Astrocyte of the spinal cord (primary cell): ENCODE data around the gene SLC26A9.

Experiments used
- DNase-seq: peaks from one replicate; pipeline ENCODE4 v3.0.0; 2011; ENCODE audit warnings: low read depth, low spot score
- H3K4me3 ChIP-seq: 2 replicates; pipeline ENCODE4 v1.5.1; 2011; ENCODE audit warnings: low read depth, mild to moderate bottlenecking, low read length, moderate library complexity
- CTCF ChIP-seq: IDR thresholded peaks from 2 replicates; pipeline ENCODE4 v1.5.1; 2012; ENCODE audit warnings: low read depth, mild to moderate bottlenecking, low read length, inconsistent platforms
- in situ Hi-C: cut with HindIII; loops from 2 replicates; pipeline ENCODE4 v1.10.0; 2017; ENCODE audit warnings: low sequenced_read_pairs

Gene SLC26A9

GRCh38 chr1:205961991-205962820 lies 18.9 kb upstream of the SLC26A9 start:
- H3K4me3 ChIP-seq = no peak overlapping the region
- no peak for DNase-seq
- in situ Hi-C loops = no loop called here
- TF ChIP-seq CTCF = no peak

- no peak for DNase-seq
- no peak overlapping the region for H3K4me3 ChIP-seq
- in situ Hi-C loops = no loop called here
- TF ChIP-seq CTCF = no peak
Observed at GRCh38 chr1:205961405-205961804, 18.1 kb upstream of the SLC26A9 start.

GRCh38 chr1:205959789-205960188 lies 16.5 kb upstream of the SLC26A9 start:
- DNase-seq = no peak
- in situ Hi-C loops = no loop called here

GRCh38 chr1:205955499-205955898 lies 12.2 kb upstream of the SLC26A9 start:
- no peak for TF ChIP-seq CTCF
- in situ Hi-C loops = no loop called here
- DNase-seq = no peak
- H3K4me3 ChIP-seq = no peak overlapping the region

More at GRCh38 chr1:205959789-205960188, 16.5 kb upstream of the SLC26A9 start:
- no peak overlapping the region for H3K4me3 ChIP-seq
- TF ChIP-seq CTCF = no peak

GRCh38 chr1:205954819-205955404 lies 11.7 kb upstream of the SLC26A9 start:
- in situ Hi-C loops = no loop called here
- no peak for DNase-seq
- H3K4me3 ChIP-seq = no peak overlapping the region
- no peak for TF ChIP-seq CTCF

GRCh38 chr1:205951746-205952145 lies 8.5 kb upstream of the SLC26A9 start:
- in situ Hi-C loops = no loop called here
- no peak for DNase-seq
- TF ChIP-seq CTCF = no peak
- H3K4me3 ChIP-seq = no peak overlapping the region
